NCI-H1048 (cell line): ENCODE results near the gene KCNN1.
"Not testable (repeated sequence)": the region's sequence is repeated elsewhere in the genome, so short reads cannot be mapped to it uniquely, and the experiment has no call there.

Experiments
- DNase-seq: peaks from one replicate; lab custom pipeline; 2025; lab: John Stamatoyannopoulos, UW

The KCNN1 gene

GRCh38 chr19:18029617-18030338 lies 62.9 kb downstream of the KCNN1 start:
- no peak for DNase-seq

GRCh38 chr19:18031401-18031800 lies 64.5 kb downstream of the KCNN1 start:
- DNase-seq = not testable (repeated sequence)

GRCh38 chr19:18032102-18032501 lies 65.2 kb downstream of the KCNN1 start:
- not testable (repeated sequence) for DNase-seq

- no peak for DNase-seq
Measured at GRCh38 chr19:18041054-18041453, 74.1 kb downstream of the KCNN1 start.

GRCh38 chr19:18043676-18044075 lies 76.8 kb downstream of the KCNN1 start:
- DNase-seq = no peak

- no peak for DNase-seq
Measured at GRCh38 chr19:18044825-18045304, 78.0 kb downstream of the KCNN1 start.

- no peak for DNase-seq
Measured at GRCh38 chr19:18045307-18046050, 78.6 kb downstream of the KCNN1 start.

GRCh38 chr19:18046059-18046718 lies 79.3 kb downstream of the KCNN1 start:
- DNase-seq = no peak

GRCh38 chr19:18049385-18049784 lies 82.5 kb downstream of the KCNN1 start:
- no peak for DNase-seq
